ENCODE data around the gene ROR1. TPM values are rescaled to one million over a fixed set of nuclear protein-coding genes. Genes with fewer than 3 reads are reported as not detected.

The ROR1 gene
- total RNA-seq, 1 experiment from 2014 or later, result 19.0 TPM

- Histone ChIP-seq H4K20me1 (ENCODE audit: insufficient read depth) (no peaks in the 10 kb centered on the region), H3K36me3 (ENCODE audit: low read depth) (peaks cover 3% of the 10 kb centered on the region; the same call in 1 of the 2 replicates), H3K9me2 (ENCODE audit: insufficient read depth) (no peaks in the 10 kb centered on the region), H3K4me3 (no peak overlapping the region), H3K9me3 (ENCODE audit: insufficient read depth, low read depth) (no peaks in the 10 kb centered on the region), H3K27ac (no peak overlapping the region), H3F3A (ENCODE audit: insufficient read depth, low read depth) (no peaks in the 10 kb centered on the region), H3K4me2 (no peak overlapping the region), H3K4me1 (replicated peaks; ENCODE audit: insufficient read depth) (no peaks in the 10 kb centered on the region), H2AFZ (no peak overlapping the region), H3K27me3 (ENCODE audit: insufficient read depth, low read depth) (no peaks in the 10 kb centered on the region), H3K79me2 (ENCODE audit: low read depth) (no peaks in the 10 kb centered on the region)
- CTCF ChIA-PET, result interaction anchor here (0.6 kb wide), 2 partner anchors 27 to 547 kb away, joined by 3 read pairs; no protein-coding TSS in a partner anchor
- POLR2A ChIA-PET (ENCODE audit: unreplicated experiment), result interaction anchor here (0.7 kb wide), 1 partner anchor 1658 kb away, joined by 4 read pairs; no protein-coding TSS in a partner anchor
- TF ChIP-seq CTCF (conservative IDR thresholded peaks at IDR 0.05) (peak; percentile 45; the same call in 1 of the 2 replicates), EZH2 (IDR thresholded peaks at IDR 0.05; ENCODE audit: low read depth) (no peak)
- no TSS peak for BruUV-seq (replicated peaks)
- DNase-seq, result no peak
- intact Hi-C loops (cut with micrococcal nuclease; ENCODE audit: unreplicated experiment), result loop anchor here (2.0 to 10.0 kb wide), 3 partner anchors 79 to 472 kb away; partner anchors contain the start of gene ROR1
Observed at GRCh38 chr1:64163970-64164369, 390.2 kb downstream of the ROR1 start.

- Histone ChIP-seq H4K20me1 (ENCODE audit: insufficient read depth) (no peaks in the 10 kb centered on the region), H3K79me2 (ENCODE audit: low read depth) (no peaks in the 10 kb centered on the region), H3K4me3 (no peak overlapping the region), H3K27me3 (ENCODE audit: insufficient read depth, low read depth) (no peaks in the 10 kb centered on the region), H3K9me3 (ENCODE audit: insufficient read depth, low read depth) (no peaks in the 10 kb centered on the region), H3K27ac (no peak overlapping the region), H3F3A (ENCODE audit: insufficient read depth, low read depth) (peaks cover 10% of the 10 kb centered on the region; the same call in 1 of the 2 replicates), H3K36me3 (ENCODE audit: low read depth) (peaks cover 3% of the 10 kb centered on the region; the same call in 1 of the 2 replicates), H3K9me2 (ENCODE audit: insufficient read depth) (no peaks in the 10 kb centered on the region), H3K4me1 (replicated peaks; ENCODE audit: insufficient read depth) (peaks cover 17% of the 10 kb centered on the region), H2AFZ (no peak overlapping the region), H3K4me2 (no peak overlapping the region)
- CTCF ChIA-PET, result no interaction called here
- BruUV-seq (replicated peaks), result no TSS peak
- POLR2A ChIA-PET (ENCODE audit: unreplicated experiment), result no interaction called here
- intact Hi-C loops (cut with micrococcal nuclease; ENCODE audit: unreplicated experiment), result loop anchor here (10.0 kb wide), 1 partner anchor 392 kb away; the partner anchor contains the start of gene ROR1
- no peak for DNase-seq
- TF ChIP-seq CTCF (conservative IDR thresholded peaks at IDR 0.05) (no peak), EZH2 (IDR thresholded peaks at IDR 0.05; ENCODE audit: low read depth) (no peak)
Observed at GRCh38 chr1:64166629-64167028, 392.8 kb downstream of the ROR1 start.

DNA sequence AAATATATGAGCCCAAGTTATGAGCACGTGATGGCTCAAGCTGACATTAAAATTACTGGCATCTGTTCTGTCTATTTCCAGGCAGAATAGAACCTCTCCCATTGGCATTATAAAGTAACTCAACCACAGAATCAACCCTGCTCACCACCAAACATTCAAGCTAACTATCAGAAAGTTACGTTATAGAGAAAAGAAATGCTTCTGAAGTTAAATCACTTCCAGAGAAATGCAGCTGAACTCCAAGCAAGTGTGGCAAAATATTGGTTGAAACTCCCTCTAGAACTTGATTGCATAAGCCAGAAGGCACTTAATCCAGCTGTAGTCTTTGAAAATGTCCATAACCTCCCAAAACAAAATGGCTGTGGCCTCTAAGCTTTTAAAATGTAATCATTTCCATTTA, 393.4 kb downstream of the ROR1 start:
- Histone ChIP-seq H3K79me2 (ENCODE audit: low read depth) (no peaks in the 10 kb centered on the region), H3K9me2 (ENCODE audit: insufficient read depth) (no peaks in the 10 kb centered on the region), H3K9me3 (ENCODE audit: insufficient read depth, low read depth) (no peaks in the 10 kb centered on the region), H3K27me3 (ENCODE audit: insufficient read depth, low read depth) (no peaks in the 10 kb centered on the region), H3K27ac (no peak overlapping the region), H3F3A (ENCODE audit: insufficient read depth, low read depth) (peaks cover 14% of the 10 kb centered on the region), H2AFZ (no peak overlapping the region), H4K20me1 (ENCODE audit: insufficient read depth) (no peaks in the 10 kb centered on the region), H3K4me1 (replicated peaks; ENCODE audit: insufficient read depth) (peaks cover 22% of the 10 kb centered on the region), H3K4me3 (no peak overlapping the region), H3K36me3 (ENCODE audit: low read depth) (peaks cover 3% of the 10 kb centered on the region; the same call in 1 of the 2 replicates), H3K4me2 (no peak overlapping the region)
- CTCF ChIA-PET, result no interaction called here
- POLR2A ChIA-PET (ENCODE audit: unreplicated experiment), result interaction anchor here (0.6 kb wide), 1 partner anchor 574 kb away, joined by 3 read pairs; the partner anchor contains the start of gene PGM1
- DNase-seq, result no peak
- no TSS peak for BruUV-seq (replicated peaks)
- intact Hi-C loops (cut with micrococcal nuclease; ENCODE audit: unreplicated experiment), result loop anchor here (10.0 kb wide), 1 partner anchor 392 kb away; the partner anchor contains the start of gene ROR1
- TF ChIP-seq CTCF (conservative IDR thresholded peaks at IDR 0.05) (no peak), EZH2 (IDR thresholded peaks at IDR 0.05; ENCODE audit: low read depth) (no peak)
